ENCODE results near the gene AEBP2.

- TF ChIP-seq CTCF (IDR thresholded peaks at IDR 0.05; ENCODE audit: low read length) (no peak), EZH2 (optimal IDR thresholded peaks at IDR 0.05; ENCODE audit: low read depth, low read length) (no peak), EZH2phosphoT487 (IDR thresholded peaks at IDR 0.05; ENCODE audit: low read length) (no peak)
Measured at GRCh38 chr12:19477071-19477470, 37.8 kb downstream of the AEBP2 start.
